Measurements from ENCODE around the gene C1QTNF2. TPM values are rescaled to one million over a fixed set of nuclear protein-coding genes. Genes with fewer than 3 reads are reported as not detected.

The C1QTNF2 gene
- total and polyA plus RNA-seq, 2 of the 13 experiments (the other 11 are each of a cell fraction or from before 2014, with no cell fraction given) = not detected

DNA sequence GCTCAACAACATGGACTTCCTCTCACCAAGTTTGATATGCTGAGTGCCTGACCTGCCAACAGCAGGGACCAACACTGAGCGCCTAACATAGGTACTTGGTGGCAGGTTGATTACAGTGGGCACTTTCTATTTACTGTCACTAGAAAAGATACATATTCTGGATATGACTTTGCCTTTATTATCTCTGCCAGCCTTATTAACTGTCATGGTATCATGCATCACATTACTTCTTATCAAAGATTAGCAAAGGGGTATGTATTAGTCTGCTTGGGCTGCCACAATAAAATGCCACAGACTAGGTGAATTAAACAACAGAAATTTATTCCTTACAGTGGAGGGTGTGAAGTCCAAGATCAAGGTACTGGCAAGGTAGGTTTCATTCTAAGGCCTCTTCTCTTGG, 14.3 kb upstream of the C1QTNF2 start:
- no peak overlapping the region for H3K9ac ChIP-seq (ENCODE audit: insufficient read depth, low read depth, low read length)
- intact Hi-C loops (cut with micrococcal nuclease; ENCODE audit: unreplicated experiment) = no loop called here
- no peaks in the 10 kb centered on the region for H4K20me1 ChIP-seq (ENCODE audit: insufficient read depth, low read length)
- H3K27ac ChIP-seq (ENCODE audit: extremely low read length, insufficient read depth, low read length) = no peak overlapping the region
- BruUV-seq (replicated peaks) = no TSS peak
- FAIRE-seq (no peak), DNase-seq (ENCODE audit: low spot score) (no peak), ATAC-seq (no peak)
- 0 out of 5 replicates have a peak, but pooled peaks cover 0 to 4% of the 10 kb centered on the region in 2 experiments for H3K27me3 ChIP-seq (ENCODE audit: control insufficient read depth in 1 of 2, insufficient read depth in 2 of 2, low read length in 2 of 2)
- 78% methylated on average over 1 of the region's 1 CpG for WGBS (ENCODE audit: low lambda C conversion rate)
- in situ Hi-C loops (cut with HindIII; ENCODE audit: extremely low pct_ligation_motif_present, low pct_unique_long_range_greater_than_20kb) = no loop called here
- TF ChIP-seq, protein P1, sequence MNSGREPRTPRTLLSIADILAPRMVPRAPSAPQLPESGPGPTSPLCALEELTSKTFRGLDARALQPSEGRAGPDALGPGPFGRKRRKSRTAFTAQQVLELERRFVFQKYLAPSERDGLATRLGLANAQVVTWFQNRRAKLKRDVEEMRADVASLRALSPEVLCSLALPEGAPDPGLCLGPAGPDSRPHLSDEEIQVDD (CRISPR knock-in tag; IDR thresholded peaks at IDR 0.05; ENCODE audit: borderline replicate concordance) = no peak
- no peak for TF ChIP-seq PCBP1 (IDR thresholded peaks at IDR 0.05; ENCODE audit: borderline replicate concordance, low read depth, low read length)
- TF ChIP-seq, protein P2, sequence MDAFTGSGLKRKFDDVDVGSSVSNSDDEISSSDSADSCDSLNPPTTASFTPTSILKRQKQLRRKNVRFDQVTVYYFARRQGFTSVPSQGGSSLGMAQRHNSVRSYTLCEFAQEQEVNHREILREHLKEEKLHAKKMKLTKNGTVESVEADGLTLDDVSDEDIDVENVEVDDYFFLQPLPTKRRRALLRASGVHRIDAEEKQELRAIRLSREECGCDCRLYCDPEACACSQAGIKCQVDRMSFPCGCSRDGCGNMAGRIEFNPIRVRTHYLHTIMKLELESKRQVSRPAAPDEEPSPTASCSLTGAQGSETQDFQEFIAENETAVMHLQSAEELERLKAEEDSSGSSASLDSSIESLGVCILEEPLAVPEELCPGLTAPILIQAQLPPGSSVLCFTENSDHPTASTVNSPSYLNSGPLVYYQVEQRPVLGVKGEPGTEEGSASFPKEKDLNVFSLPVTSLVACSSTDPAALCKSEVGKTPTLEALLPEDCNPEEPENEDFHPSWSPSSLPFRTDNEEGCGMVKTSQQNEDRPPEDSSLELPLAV (CRISPR knock-in tag; conservative IDR thresholded peaks at IDR 0.05; ENCODE audit: low read depth) = no peak
- TF ChIP-seq ZNF510 (CRISPR knock-in tag; IDR thresholded peaks at IDR 0.05; ENCODE audit: low read depth) = no peak
- no peak for TF ChIP-seq ZNF383 (CRISPR knock-in tag; IDR thresholded peaks at IDR 0.05; ENCODE audit: borderline replicate concordance)
- no peak for TF ChIP-seq ZFP90 (CRISPR knock-in tag; IDR thresholded peaks at IDR 0.05; ENCODE audit: borderline replicate concordance)
- TF ChIP-seq LCORL (IDR thresholded peaks at IDR 0.05) = no peak
- TF ChIP-seq LCORL (CRISPR knock-in tag; IDR thresholded peaks at IDR 0.05) = no peak
- no peak for TF ChIP-seq RFX1 (IDR thresholded peaks at IDR 0.05)
- TF ChIP-seq AGO1 (IDR thresholded peaks at IDR 0.05; ENCODE audit: low read depth, low read length, poor library complexity, severe bottlenecking) = no peak
- TF ChIP-seq MED13 (CRISPR knock-in tag; IDR thresholded peaks at IDR 0.05) = no peak
- no peak for TF ChIP-seq PAWR (CRISPR knock-in tag; IDR thresholded peaks at IDR 0.05; ENCODE audit: borderline replicate concordance)
- TF ChIP-seq NFE2 (CRISPR knock-in tag; IDR thresholded peaks at IDR 0.05) = no peak
- H3K4me3 ChIP-seq (replicated peaks in 1 of 3; ENCODE audit: insufficient read depth in 1 of 3, low read depth in 2 of 3, low read length in 3 of 3) = no peak overlapping the region
- H2AFZ ChIP-seq (ENCODE audit: low read length) = no peak overlapping the region
- no peak overlapping the region for H3K4me2 ChIP-seq (ENCODE audit: low read depth, low read length)
- no peaks in the 10 kb centered on the region for H3K79me2 ChIP-seq (ENCODE audit: insufficient read depth, low read length)
- no peaks in the 10 kb centered on the region for H3K4me1 ChIP-seq (ENCODE audit: insufficient read depth, low read length)
- H3K9me3 ChIP-seq (ENCODE audit: low read length) = no peaks in the 10 kb centered on the region; the same call in 1 of the 2 replicates
- CTCF ChIA-PET (ENCODE audit: low intra/inter-chr PET ratio, low total read pairs) = no interaction called here
- no peaks in the 10 kb centered on the region for H3K36me3 ChIP-seq (replicated peaks in 1 of 2; ENCODE audit: control insufficient read depth in 1 of 2, insufficient read depth in 2 of 2, low read length in 2 of 2)
- POLR2A ChIA-PET = no interaction called here
